ENCODE data around the gene MS4A6E.

MS4A6E gene

DNA sequence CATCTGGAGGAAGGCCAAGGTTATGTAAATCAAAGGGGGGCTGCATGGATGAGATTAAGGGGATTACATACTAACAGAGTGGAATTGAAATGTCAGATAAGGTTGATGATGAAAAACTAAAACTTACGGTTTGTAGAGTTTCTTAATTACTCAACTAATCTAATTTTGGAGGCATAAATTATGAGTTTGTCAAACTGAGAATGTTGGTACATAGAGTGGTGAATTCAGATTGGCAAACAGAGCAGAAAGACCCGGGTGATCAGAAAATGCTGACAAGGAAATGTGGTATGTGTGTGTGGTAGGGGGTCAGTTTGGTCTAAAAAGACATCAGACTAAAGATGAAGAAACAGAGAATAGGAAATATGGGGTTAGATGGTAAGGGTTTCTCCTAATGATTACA lies 11.0 kb downstream of the MS4A6E start:
- Histone ChIP-seq H3K4me3 (ENCODE audit: low read depth in 1 of 2, low read length in 1 of 2) (no peak overlapping the region), H3K27me3 (no peaks in the 10 kb centered on the region), H3K27ac (no peak overlapping the region), H3K36me3 (no peaks in the 10 kb centered on the region), H3K9me3 (no peaks in the 10 kb centered on the region), H3K4me1 (ENCODE audit: control insufficient read depth in 1 of 2, insufficient read depth in 1 of 2, low read depth in 1 of 2, low read length in 1 of 2) (peaks cover 0 to 2% of the 10 kb centered on the region in 2 experiments)
- TF ChIP-seq, protein P1, sequence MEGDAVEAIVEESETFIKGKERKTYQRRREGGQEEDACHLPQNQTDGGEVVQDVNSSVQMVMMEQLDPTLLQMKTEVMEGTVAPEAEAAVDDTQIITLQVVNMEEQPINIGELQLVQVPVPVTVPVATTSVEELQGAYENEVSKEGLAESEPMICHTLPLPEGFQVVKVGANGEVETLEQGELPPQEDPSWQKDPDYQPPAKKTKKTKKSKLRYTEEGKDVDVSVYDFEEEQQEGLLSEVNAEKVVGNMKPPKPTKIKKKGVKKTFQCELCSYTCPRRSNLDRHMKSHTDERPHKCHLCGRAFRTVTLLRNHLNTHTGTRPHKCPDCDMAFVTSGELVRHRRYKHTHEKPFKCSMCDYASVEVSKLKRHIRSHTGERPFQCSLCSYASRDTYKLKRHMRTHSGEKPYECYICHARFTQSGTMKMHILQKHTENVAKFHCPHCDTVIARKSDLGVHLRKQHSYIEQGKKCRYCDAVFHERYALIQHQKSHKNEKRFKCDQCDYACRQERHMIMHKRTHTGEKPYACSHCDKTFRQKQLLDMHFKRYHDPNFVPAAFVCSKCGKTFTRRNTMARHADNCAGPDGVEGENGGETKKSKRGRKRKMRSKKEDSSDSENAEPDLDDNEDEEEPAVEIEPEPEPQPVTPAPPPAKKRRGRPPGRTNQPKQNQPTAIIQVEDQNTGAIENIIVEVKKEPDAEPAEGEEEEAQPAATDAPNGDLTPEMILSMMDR (IDR thresholded peaks at IDR 0.05) = no peak

DNA sequence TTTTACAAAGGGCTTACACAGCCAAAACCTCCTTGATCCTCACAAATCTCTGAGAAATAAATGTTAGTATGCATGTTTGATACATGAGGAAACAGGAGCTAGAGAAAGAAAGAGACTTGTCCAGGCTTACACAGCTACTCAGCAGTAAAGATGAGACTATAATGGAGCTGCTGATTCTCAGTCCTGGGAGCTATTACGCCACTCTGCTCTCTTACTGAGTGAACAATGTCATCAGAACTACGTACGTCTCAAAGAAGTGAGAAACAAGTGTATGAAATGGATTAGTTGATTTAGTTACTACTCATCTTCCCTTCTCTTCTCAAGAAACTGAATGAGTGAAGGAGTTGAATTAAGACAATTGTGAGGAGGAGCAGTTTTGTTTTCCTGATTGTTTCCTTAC lies 12.3 kb downstream of the MS4A6E start:
- Histone ChIP-seq H3K4me1 (ENCODE audit: control insufficient read depth in 1 of 2, insufficient read depth in 1 of 2, low read depth in 1 of 2, low read length in 1 of 2) (no peaks in the 10 kb centered on the region), H3K27ac (no peak overlapping the region), H3K4me3 (ENCODE audit: low read depth in 1 of 2, low read length in 1 of 2) (no peak overlapping the region), H3K9me3 (no peaks in the 10 kb centered on the region), H3K27me3 (no peaks in the 10 kb centered on the region), H3K36me3 (no peaks in the 10 kb centered on the region)
- TF ChIP-seq, protein P1 (IDR thresholded peaks at IDR 0.05) = no peak

DNA sequence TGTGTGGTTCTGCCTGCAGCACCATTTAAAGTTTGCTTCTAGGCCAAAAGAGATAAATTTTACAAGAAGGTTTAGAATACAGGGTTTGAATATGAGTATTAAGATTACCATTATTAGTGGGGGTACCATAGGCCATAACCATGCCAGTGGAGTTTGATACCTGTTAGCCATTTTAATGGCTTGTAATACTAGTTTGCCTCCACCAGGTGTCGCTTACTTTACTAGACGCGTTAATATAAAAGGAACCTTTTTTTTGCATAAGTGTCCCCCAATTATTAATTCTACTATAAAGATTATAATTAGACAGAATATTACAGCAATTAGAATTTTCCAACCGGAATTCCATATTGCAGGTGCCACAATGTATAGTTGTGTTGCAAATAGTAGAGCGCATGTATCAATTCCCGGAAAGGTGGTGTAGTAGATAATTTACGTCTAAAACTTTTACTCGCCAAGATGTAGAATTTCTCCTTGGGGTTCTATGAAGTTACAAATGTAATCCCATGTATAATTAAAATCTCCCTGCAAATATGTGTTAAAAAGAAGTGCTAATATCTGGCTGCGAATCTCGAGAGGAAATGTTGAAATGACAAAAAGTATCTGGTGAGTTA lies 16.1 kb downstream of the MS4A6E start:
- H3K27ac ChIP-seq = no peak overlapping the region
- TF ChIP-seq, protein P1 (IDR thresholded peaks at IDR 0.05) = peak; percentile 64
- no peaks in the 10 kb centered on the region for H3K36me3 ChIP-seq
- no peaks in the 10 kb centered on the region for H3K27me3 ChIP-seq
- H3K4me3 ChIP-seq (ENCODE audit: low read depth in 1 of 2, low read length in 1 of 2) = no peak overlapping the region
- H3K4me1 ChIP-seq (ENCODE audit: control insufficient read depth in 1 of 2, insufficient read depth in 1 of 2, low read depth in 1 of 2, low read length in 1 of 2) = no peaks in the 10 kb centered on the region
- no peaks in the 10 kb centered on the region for H3K9me3 ChIP-seq

DNA sequence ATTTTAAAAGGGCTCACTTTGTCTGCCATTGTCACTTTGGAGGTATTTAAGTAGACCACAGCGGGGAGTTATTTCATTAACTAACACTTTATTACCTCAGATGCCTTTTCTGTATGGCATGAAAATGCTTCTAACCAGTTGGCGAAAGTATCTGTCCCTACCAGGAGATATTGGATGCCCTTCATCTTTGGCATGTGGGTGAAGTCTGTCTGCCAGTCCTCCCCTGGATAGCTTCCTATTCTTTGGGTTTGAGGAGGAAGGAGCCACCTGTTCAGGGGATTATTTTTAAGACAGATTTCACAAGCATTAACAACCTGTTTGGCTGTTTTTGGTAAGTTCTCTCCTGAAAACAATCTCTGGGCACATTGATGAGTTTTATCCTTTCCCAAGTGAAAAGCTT lies 17.1 kb downstream of the MS4A6E start:
- Histone ChIP-seq H3K27me3 (no peaks in the 10 kb centered on the region), H3K4me1 (ENCODE audit: control insufficient read depth in 1 of 2, insufficient read depth in 1 of 2, low read depth in 1 of 2, low read length in 1 of 2) (no peaks in the 10 kb centered on the region), H3K36me3 (no peaks in the 10 kb centered on the region), H3K9me3 (no peaks in the 10 kb centered on the region), H3K27ac (no peak overlapping the region), H3K4me3 (ENCODE audit: low read depth in 1 of 2, low read length in 1 of 2) (no peak overlapping the region)
- TF ChIP-seq, protein P1 (IDR thresholded peaks at IDR 0.05) = no peak

DNA sequence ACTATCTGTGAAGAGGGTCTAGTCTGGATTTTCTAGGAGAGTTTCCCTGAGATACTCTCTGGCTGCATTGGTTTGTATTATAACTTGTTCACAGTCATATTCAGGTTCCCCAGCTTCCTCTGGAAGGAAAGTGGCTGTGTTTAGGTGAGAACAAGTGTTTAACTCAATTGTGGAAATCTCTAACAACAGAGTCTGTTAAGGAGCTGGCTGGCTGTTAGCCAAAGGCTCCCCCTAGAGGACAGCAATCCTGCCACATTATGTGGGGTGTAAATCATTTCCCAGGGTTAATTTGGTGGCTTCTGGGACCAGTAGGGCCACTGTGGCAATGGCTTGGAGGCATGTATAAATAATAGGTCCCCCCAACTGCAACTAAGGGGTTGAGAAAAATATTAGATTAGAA lies 18.4 kb downstream of the MS4A6E start:
- H3K4me3 ChIP-seq (ENCODE audit: low read depth in 1 of 2, low read length in 1 of 2) = no peak overlapping the region
- TF ChIP-seq, protein P1 (IDR thresholded peaks at IDR 0.05) = no peak

More for the DNA sequence above, 18.4 kb downstream of the MS4A6E start:
- no peak overlapping the region for H3K27ac ChIP-seq
- H3K27me3 ChIP-seq = no peaks in the 10 kb centered on the region
- no peaks in the 10 kb centered on the region for H3K36me3 ChIP-seq
- no peaks in the 10 kb centered on the region for H3K4me1 ChIP-seq (ENCODE audit: control insufficient read depth in 1 of 2, insufficient read depth in 1 of 2, low read depth in 1 of 2, low read length in 1 of 2)
- no peaks in the 10 kb centered on the region for H3K9me3 ChIP-seq

All from neutrophil (primary cell).